Esophagus muscularis mucosa (tissue), 4 donors: Measurements from ENCODE around the gene GORAB. TPM values are rescaled to one million over a fixed set of nuclear protein-coding genes. Genes with fewer than 3 reads are reported as not detected.

ENCODE experiments used
- DNase-seq: peaks from one replicate; pipeline ENCODE4 v3.0.0-alpha.2; 2017; ENCODE audit errors: extremely low spot score
- H3K27ac ChIP-seq, 4 donors: fragments of 200-600 bp; sonication (generic); replicated peaks in 1 of 4; 1 replicate in 3 of 4; 2 replicates in 1 of 4; pipeline ENCODE4 v1.5.1; 2016 to 2019; ENCODE audit warnings: mild to moderate bottlenecking in 1 of 4
- H3K27me3 ChIP-seq, 4 donors: fragments of 200-600 bp; sonication (generic); one replicate each; pipeline versions ENCODE4 v1.5.1 to v1.6.0; 2016 to 2019
- H3K36me3 ChIP-seq, 4 donors: fragments of 200-600 bp; sonication (generic); one replicate each; pipeline ENCODE4 v1.5.1; 2016 to 2019
- H3K4me1 ChIP-seq, 4 donors: fragments of 200-600 bp; sonication (generic); one replicate each; pipeline ENCODE4 v1.5.1; 2016 to 2019
- H3K4me3 ChIP-seq, 4 donors: fragments of 200-600 bp; sonication (generic); 1 replicate in 2 of 4; 2 replicates in 2 of 4; pipeline ENCODE4 v1.5.1; 2016 to 2019; ENCODE audit warnings: mild to moderate bottlenecking in 4 of 4, moderate library complexity in 1 of 4
- H3K9me3 ChIP-seq, 4 donors: fragments of 200-600 bp; sonication (generic); 1 replicate in 3 of 4; 2 replicates in 1 of 4; pipeline ENCODE4 v1.5.1; 2016 to 2019
- EP300 ChIP-seq: sonication (generic); formaldehyde crosslinking; IDR thresholded peaks from one replicate; pipeline ENCODE4 v1.6.1; 2017; ENCODE audit warnings: antibody characterized with exemption
- POLR2A ChIP-seq: fragments of 450-650 bp; IDR thresholded peaks from one replicate; pipeline ENCODE4 v1.6.1; 2017; ENCODE audit warnings: antibody characterized with exemption, moderate library complexity, mild to moderate bottlenecking, low read depth
- POLR2AphosphoS5 ChIP-seq, 2 donors: sonication (generic); formaldehyde crosslinking; IDR thresholded peaks; one replicate each; pipeline ENCODE4 v1.6.1; 2017; ENCODE audit warnings: antibody characterized with exemption in 2 of 2
- WGBS: methylation state at CpG from one replicate; pipeline ENCODE4 v1.1.5; 2018; 5-methylcytosine and 5-hydroxymethylcytosine counted together
- intact Hi-C: fragments of 100-400 bp; cut with DNase I; formaldehyde crosslinking; loops from one replicate; pipeline ENCODE4 v1.15.1; 2023
- total RNA-seq, 4 donors: library from RNA; depleted of rRNA; stranded (reverse); fragments of >200 nt; gene quantifications; one replicate each; pipeline versions ENCODE4 v1.1.0 to v1.2.1, GENCODE V29; 2016
- TF ChIP-seq, protein P1 (sequence below), 3 experiments: fragments of 200-600 bp in 2 of 3; fragments of 450-650 bp in 1 of 3; sonication (generic) in 2 of 3; IDR thresholded peaks; one replicate each; pipeline ENCODE4 v1.5.1; 2017 to 2019; ENCODE audit warnings: antibody characterized with exemption in 3 of 3, mild to moderate bottlenecking in 2 of 3, moderate library complexity in 1 of 3

Gene GORAB
- total RNA-seq, 4 donors from 2014 or later: 4.3 to 8.0 (median 5.8) TPM

DNA sequence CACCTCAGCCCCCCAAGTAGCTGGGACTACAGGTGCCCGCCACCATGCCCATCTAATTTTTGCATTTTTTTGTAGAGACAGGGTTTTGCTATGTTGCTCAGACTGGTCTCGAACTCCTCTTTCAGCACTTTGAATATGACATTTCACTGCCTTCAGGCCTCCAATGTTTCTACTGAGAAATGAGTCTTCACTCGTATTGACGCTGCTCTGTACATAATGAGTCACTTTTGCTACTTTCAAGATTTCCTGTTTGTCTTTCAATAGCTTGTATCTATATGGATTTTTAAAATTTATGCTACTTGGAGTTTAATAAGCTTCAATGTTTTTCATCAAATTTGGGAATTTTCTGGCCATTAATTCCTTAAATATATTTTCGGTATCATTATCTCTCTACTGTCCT lies 64.7 kb downstream of the GORAB start:
- Histone ChIP-seq H3K4me3 (no peak overlapping the region), H3K36me3 (no peaks in the 10 kb centered on the region), H3K4me1 (no peaks in the 10 kb centered on the region), H3K27ac (no peak overlapping the region), H3K9me3 (peaks cover 0 to 22% (median 15%) of the 10 kb centered on the region in 4 donors), H3K27me3 (no peaks in the 10 kb centered on the region)
- 92% methylated on average over 5 of the region's 5 CpGs for WGBS
- DNase-seq: no peak
- intact Hi-C loops: no loop called here
- TF ChIP-seq POLR2A: no peak
- TF ChIP-seq, protein P1, sequence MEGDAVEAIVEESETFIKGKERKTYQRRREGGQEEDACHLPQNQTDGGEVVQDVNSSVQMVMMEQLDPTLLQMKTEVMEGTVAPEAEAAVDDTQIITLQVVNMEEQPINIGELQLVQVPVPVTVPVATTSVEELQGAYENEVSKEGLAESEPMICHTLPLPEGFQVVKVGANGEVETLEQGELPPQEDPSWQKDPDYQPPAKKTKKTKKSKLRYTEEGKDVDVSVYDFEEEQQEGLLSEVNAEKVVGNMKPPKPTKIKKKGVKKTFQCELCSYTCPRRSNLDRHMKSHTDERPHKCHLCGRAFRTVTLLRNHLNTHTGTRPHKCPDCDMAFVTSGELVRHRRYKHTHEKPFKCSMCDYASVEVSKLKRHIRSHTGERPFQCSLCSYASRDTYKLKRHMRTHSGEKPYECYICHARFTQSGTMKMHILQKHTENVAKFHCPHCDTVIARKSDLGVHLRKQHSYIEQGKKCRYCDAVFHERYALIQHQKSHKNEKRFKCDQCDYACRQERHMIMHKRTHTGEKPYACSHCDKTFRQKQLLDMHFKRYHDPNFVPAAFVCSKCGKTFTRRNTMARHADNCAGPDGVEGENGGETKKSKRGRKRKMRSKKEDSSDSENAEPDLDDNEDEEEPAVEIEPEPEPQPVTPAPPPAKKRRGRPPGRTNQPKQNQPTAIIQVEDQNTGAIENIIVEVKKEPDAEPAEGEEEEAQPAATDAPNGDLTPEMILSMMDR (IDR thresholded peaks at IDR 0.05): no peak
- no peak for TF ChIP-seq EP300
- TF ChIP-seq POLR2AphosphoS5 (IDR thresholded peaks at IDR 0.05): no peak

DNA sequence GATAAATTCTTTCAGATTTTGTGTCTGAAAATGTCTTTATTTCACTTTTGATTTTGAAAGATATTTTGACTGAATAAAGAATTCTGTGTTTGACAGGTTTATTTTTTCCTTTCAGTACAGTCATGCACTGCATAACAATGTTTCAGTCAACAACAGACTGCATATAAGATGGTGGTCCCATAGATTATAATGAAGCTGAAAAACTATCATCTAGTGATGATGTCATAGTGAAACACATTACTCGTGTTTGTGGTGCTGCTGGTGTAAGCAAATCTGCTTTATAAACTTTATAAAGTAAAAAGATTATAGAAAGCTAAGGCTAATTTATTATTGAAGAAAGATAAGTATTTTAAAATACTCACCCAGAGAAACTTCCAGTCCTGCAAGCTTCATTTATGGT lies 66.7 kb downstream of the GORAB start:
- no peak overlapping the region for H3K4me3 ChIP-seq
- H3K27ac ChIP-seq: no peak overlapping the region
- no peaks in the 10 kb centered on the region for H3K4me1 ChIP-seq
- TF ChIP-seq POLR2A: no peak
- TF ChIP-seq, protein P1 (IDR thresholded peaks at IDR 0.05): no peak
- no peak for TF ChIP-seq EP300
- no peak for TF ChIP-seq POLR2AphosphoS5 (IDR thresholded peaks at IDR 0.05)
- intact Hi-C loops: no loop called here
- 79% methylated on average over 1 of the region's 1 CpG for WGBS
- no peak for DNase-seq
- no peaks in the 10 kb centered on the region for H3K27me3 ChIP-seq
- H3K36me3 ChIP-seq: no peaks in the 10 kb centered on the region
- H3K9me3 ChIP-seq: peaks cover 0 to 22% (median 15%) of the 10 kb centered on the region in 4 donors

DNA sequence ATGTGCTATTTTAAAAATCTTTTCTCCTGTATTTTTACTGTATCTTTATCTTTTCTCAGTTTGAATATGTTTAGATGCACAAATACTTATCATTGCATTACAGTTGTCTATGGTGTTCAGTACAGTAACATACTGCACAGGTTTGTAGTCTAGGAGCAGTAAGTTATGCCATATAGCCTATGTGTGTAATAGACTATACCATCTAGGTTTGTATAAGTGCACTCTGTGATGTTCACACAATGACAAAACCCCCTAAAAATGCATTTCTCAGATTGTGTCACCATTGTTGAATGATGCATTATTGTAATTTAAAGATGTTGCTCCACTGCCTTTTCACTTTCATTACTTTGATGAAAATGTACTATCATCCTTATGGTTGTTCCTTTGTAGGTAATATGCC lies 67.1 kb downstream of the GORAB start:
- Histone ChIP-seq H3K4me3 (no peak overlapping the region), H3K36me3 (no peaks in the 10 kb centered on the region), H3K27me3 (no peaks in the 10 kb centered on the region), H3K9me3 (peaks cover 0 to 22% (median 15%) of the 10 kb centered on the region in 4 donors), H3K27ac (no peak overlapping the region), H3K4me1 (no peaks in the 10 kb centered on the region)
- TF ChIP-seq POLR2AphosphoS5 (IDR thresholded peaks at IDR 0.05): no peak
- TF ChIP-seq EP300: no peak
- no peak for TF ChIP-seq POLR2A
- TF ChIP-seq, protein P1 (IDR thresholded peaks at IDR 0.05): no peak
- intact Hi-C loops: no loop called here
- no peak for DNase-seq

DNA sequence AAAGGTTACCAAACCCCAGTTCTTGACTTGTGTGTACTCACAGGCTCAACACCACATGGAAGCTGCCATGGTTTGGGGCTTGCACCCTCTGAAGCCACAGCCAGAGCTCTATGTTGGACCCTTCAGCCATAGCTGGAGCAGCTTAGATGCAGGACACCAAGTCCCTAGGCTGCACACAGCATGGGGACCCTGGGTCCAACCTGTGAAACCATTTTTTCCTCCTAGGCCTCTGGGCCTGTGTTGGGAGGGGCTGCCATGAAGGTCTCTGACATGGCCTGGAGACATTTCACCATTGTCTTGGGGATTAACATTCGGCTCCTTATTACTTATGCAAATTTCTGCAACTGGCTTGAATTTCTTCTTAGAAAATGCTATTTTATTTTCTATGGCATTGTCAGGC lies 69.9 kb downstream of the GORAB start:
- DNase-seq: no peak
- no peaks in the 10 kb centered on the region for H3K27me3 ChIP-seq
- no peak overlapping the region for H3K27ac ChIP-seq
- H3K4me3 ChIP-seq: no peak overlapping the region
- H3K4me1 ChIP-seq: no peaks in the 10 kb centered on the region
- H3K9me3 ChIP-seq: peaks cover 0 to 9% (median 4%) of the 10 kb centered on the region in 4 donors
- TF ChIP-seq EP300 (no peak), POLR2AphosphoS5 (IDR thresholded peaks at IDR 0.05) (no peak)
- intact Hi-C loops: no loop called here
- WGBS: 88% methylated on average over 1 of the region's 1 CpG
- H3K36me3 ChIP-seq: no peaks in the 10 kb centered on the region

Other genes starting within 250 kb of the GORAB start
- gene PRRX1, start 132.0 kb downstream of the GORAB start, total RNA-seq: 10 to 100 TPM; 11.6 to 31.2 (median 28.4) TPM